HL-60 (cell line): ENCODE measurements around the gene HAPLN1.

Experiments
- CTCF ChIP-seq: IDR thresholded peaks from one replicate; pipeline ENCODE4 v1.5.1; 2011; ENCODE audit warnings: low read length, control low read depth, inconsistent platforms; ENCODE audit not compliant: insufficient read depth
- POLR2AphosphoS5 ChIP-seq: IDR thresholded peaks from 2 replicates; pipeline ENCODE4 v1.6.1; 2012; ENCODE audit warnings: low read depth
- REST ChIP-seq: IDR thresholded peaks from 2 replicates; pipeline ENCODE4 v1.6.1; 2012; ENCODE audit warnings: low read depth; ENCODE audit not compliant: insufficient replicate concordance
- SPI1 ChIP-seq: IDR thresholded peaks from 2 replicates; pipeline ENCODE4 v1.6.1; 2012; ENCODE audit warnings: low read depth, mild to moderate bottlenecking, borderline replicate concordance

GRCh38 chr5:83752700-83753099, 32.0 kb upstream of the HAPLN1 start:
- no peak for TF ChIP-seq CTCF
- no peak for TF ChIP-seq SPI1
- no peak for TF ChIP-seq POLR2AphosphoS5
- TF ChIP-seq REST = no peak
